Duodenal mucosa (tissue), 2 donors: Measurements from ENCODE around the gene UQCRHL.
A peak's percentile ranks its signal among the peaks of the same experiment; 100 is the strongest.

Source experiments
- H3K27ac ChIP-seq: one replicate; pipeline ENCODE4 v1.7.0; 2013; ENCODE audit warnings: low read depth, low read length
- H3K27me3 ChIP-seq, 2 donors: one replicate each; pipeline ENCODE4 v1.7.0; 2013; ENCODE audit warnings: low read length in 2 of 2, control low read depth in 1 of 2; ENCODE audit not compliant: insufficient read depth in 2 of 2, control insufficient read depth in 1 of 2
- H3K36me3 ChIP-seq, 2 donors: one replicate each; pipeline ENCODE4 v1.7.0; 2013; ENCODE audit warnings: low read length in 2 of 2, control low read depth in 1 of 2; ENCODE audit not compliant: insufficient read depth in 2 of 2, control insufficient read depth in 1 of 2
- H3K4me1 ChIP-seq, 2 donors: one replicate each; pipeline ENCODE4 v1.7.0; 2013; ENCODE audit warnings: low read length in 2 of 2, control low read depth in 1 of 2; ENCODE audit not compliant: insufficient read depth in 2 of 2, control insufficient read depth in 1 of 2
- H3K4me3 ChIP-seq, 2 donors: one replicate each; pipeline ENCODE4 v1.7.0; 2013; ENCODE audit warnings: low read length in 2 of 2, low read depth in 1 of 2
- H3K9ac ChIP-seq, 2 donors: one replicate each; pipeline ENCODE4 v1.7.0; 2013; ENCODE audit warnings: low read length in 2 of 2, low read depth in 1 of 2
- H3K9me3 ChIP-seq, 2 donors: one replicate each; pipeline ENCODE4 v1.7.0; 2013; ENCODE audit warnings: low read length in 2 of 2, control low read depth in 1 of 2; ENCODE audit not compliant: control insufficient read depth in 1 of 2

Gene UQCRHL

DNA sequence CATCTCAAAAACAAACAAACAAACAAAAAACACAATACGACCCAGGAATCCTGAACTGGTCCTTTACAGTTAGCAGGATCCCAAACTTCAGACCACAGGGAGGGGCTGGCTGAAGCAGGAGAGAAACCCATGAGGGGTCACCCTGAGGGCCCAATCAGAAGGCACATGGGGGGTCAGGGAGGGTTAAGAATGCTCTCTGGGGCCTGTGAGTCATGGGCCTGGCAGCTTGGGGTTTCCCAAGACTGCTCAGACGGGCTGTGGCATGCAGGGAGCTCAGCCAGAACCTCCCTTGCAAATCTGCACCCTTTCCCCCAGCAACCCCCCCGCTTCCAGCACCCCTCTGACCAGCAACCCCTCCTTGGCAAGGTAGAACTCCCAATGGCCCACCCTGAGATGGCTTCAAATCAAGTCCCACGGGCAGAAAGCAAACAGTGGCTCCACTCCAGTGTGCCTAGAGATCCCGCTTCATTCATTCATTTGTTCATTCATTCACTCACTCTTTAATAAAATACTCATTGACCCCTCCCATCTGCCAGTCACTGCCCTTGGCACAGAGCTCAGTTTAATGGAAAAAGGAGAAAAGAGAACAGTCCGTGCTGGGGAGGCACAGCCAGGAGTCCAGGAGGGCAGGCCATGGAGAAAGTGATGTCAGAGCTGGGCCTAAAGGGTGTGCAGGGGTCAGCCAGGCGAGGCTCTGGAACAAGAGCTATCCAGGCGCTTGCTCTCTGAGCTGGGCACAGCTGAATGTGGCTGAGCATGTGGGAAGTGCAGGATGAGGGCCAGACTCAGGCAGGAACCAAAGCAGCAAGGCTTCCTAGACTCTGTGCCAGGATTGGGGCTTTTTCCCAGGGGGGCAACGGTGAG is 8.2 kb downstream of the UQCRHL start:
- H3K9me3 ChIP-seq = no peaks in the 10 kb centered on the region
- peak overlapping the region; percentile 23 to 40 for H3K4me3 ChIP-seq
- peak overlapping the region; percentile 38 to 53 for H3K9ac ChIP-seq
- H3K27me3 ChIP-seq = no peaks in the 10 kb centered on the region
- H3K27ac ChIP-seq = peak overlapping the region; percentile 77
- H3K4me1 ChIP-seq = peaks cover 40 to 44% of the 10 kb centered on the region in 2 donors
- H3K36me3 ChIP-seq = no peaks in the 10 kb centered on the region

GRCh38 chr1:15797614-15798390 is 9.6 kb downstream of the UQCRHL start:
- H3K9me3 ChIP-seq = no peaks in the 10 kb centered on the region
- no peaks in the 10 kb centered on the region for H3K27me3 ChIP-seq
- peaks cover 48 to 55% of the 10 kb centered on the region in 2 donors for H3K4me1 ChIP-seq
- H3K4me3 ChIP-seq = no peak overlapping the region
- no peaks in the 10 kb centered on the region for H3K36me3 ChIP-seq
- no peak overlapping the region for H3K9ac ChIP-seq
- no peak overlapping the region for H3K27ac ChIP-seq

DNA sequence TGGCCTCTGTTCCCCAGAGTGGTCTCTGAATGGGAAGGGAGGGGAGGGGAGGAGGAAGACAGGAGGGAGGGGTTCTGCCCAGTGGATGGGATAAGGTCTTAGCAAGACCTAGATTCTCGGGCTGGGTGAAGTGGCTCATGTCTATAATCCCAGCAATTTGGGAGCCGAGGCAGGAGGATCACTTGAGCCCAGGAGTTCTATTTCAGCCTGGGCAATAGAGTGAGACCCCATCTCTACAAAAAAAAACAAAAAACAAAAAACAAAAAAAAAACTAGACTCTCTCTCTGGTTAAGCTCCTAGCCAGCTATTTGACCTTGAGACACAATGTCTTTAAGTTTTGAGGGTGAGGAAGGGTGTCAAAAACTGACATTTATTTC is 11.4 kb downstream of the UQCRHL start:
- peak overlapping the region; percentile 54 for H3K27ac ChIP-seq
- H3K4me1 ChIP-seq = peaks cover 55 to 62% of the 10 kb centered on the region in 2 donors
- no peaks in the 10 kb centered on the region for H3K36me3 ChIP-seq
- H3K4me3 ChIP-seq = no peak overlapping the region
- H3K9me3 ChIP-seq = no peaks in the 10 kb centered on the region
- H3K9ac ChIP-seq = peak overlapping the region in 1 of 2 donors; percentile 6
- no peaks in the 10 kb centered on the region for H3K27me3 ChIP-seq

- peaks cover 4 to 18% of the 10 kb centered on the region in 2 donors for H3K36me3 ChIP-seq
- no peaks in the 10 kb centered on the region for H3K27me3 ChIP-seq
- H3K4me3 ChIP-seq = no peak overlapping the region
- no peak overlapping the region for H3K27ac ChIP-seq
- peaks cover 15 to 19% of the 10 kb centered on the region in 2 donors for H3K4me1 ChIP-seq
- no peaks in the 10 kb centered on the region for H3K9me3 ChIP-seq
- H3K9ac ChIP-seq = no peak overlapping the region
Observed at GRCh38 chr1:15788624-15789301, 18.7 kb downstream of the UQCRHL start.

DNA sequence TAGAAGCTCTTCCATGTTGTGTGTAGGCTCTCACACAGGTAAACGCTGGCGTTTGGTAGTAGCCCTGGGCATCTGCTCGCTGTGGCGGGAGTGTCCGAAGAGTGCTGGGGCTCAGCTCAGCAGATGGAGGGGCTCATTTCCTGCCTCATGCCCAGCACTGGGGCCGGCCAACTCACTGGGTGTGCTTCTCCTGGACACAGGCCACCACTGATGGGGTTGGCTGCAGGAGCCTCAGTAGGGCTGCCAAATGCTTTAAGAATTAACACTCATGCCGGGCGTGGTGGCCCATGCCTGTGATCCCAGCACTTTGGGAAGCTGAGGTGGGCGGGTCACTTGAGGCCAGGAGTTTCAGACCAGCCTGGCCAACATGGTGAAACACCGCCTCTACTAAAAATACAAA is 20.9 kb downstream of the UQCRHL start:
- H3K36me3 ChIP-seq = peaks cover 4 to 29% of the 10 kb centered on the region in 2 donors
- no peaks in the 10 kb centered on the region for H3K27me3 ChIP-seq
- no peak overlapping the region for H3K4me3 ChIP-seq
- peaks cover 3 to 5% of the 10 kb centered on the region in 2 donors for H3K4me1 ChIP-seq
- H3K27ac ChIP-seq = no peak overlapping the region
- H3K9me3 ChIP-seq = no peaks in the 10 kb centered on the region
- H3K9ac ChIP-seq = no peak overlapping the region

GRCh38 chr1:15785683-15786082 is 21.8 kb downstream of the UQCRHL start:
- H3K27me3 ChIP-seq = no peaks in the 10 kb centered on the region
- H3K9ac ChIP-seq = no peak overlapping the region
- peaks cover 3 to 5% of the 10 kb centered on the region in 2 donors for H3K4me1 ChIP-seq
- no peak overlapping the region for H3K27ac ChIP-seq
- peaks cover 4 to 29% of the 10 kb centered on the region in 2 donors for H3K36me3 ChIP-seq
- no peak overlapping the region for H3K4me3 ChIP-seq
- H3K9me3 ChIP-seq = no peaks in the 10 kb centered on the region

- Histone ChIP-seq H3K27ac (no peak overlapping the region), H3K4me3 (no peak overlapping the region), H3K9ac (no peak overlapping the region), H3K9me3 (no peaks in the 10 kb centered on the region), H3K27me3 (no peaks in the 10 kb centered on the region), H3K36me3 (peaks cover 25 to 53% of the 10 kb centered on the region in 2 donors), H3K4me1 (peaks cover 3 to 23% of the 10 kb centered on the region in 2 donors)
Observed at GRCh38 chr1:15777909-15778707, 29.3 kb downstream of the UQCRHL start.

DNA sequence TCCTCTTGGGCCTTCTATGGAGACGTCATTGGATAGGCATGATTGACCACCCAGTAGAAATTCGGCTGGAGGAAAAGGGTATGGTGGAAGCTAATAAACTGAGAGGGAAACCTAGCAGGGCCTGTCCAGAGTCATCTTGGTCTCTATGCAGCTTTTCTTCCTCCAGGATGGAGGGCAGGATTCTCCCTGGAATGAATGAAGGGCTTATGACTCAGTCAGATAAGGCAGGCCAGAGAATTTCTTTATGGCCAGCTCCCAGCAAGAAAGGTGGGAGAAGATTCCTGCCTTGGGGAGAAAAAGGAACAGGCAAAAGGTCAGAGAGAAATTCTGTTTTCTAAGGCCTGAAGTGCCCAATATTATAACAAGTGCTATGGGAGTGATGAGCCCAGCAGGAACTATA is 31.7 kb downstream of the UQCRHL start:
- Histone ChIP-seq H3K9me3 (no peaks in the 10 kb centered on the region), H3K27me3 (no peaks in the 10 kb centered on the region), H3K9ac (no peak overlapping the region), H3K4me1 (peaks cover 3 to 23% of the 10 kb centered on the region in 2 donors), H3K4me3 (no peak overlapping the region), H3K36me3 (peaks cover 36 to 56% of the 10 kb centered on the region in 2 donors), H3K27ac (no peak overlapping the region)

GRCh38 chr1:15771836-15772515 is 35.5 kb downstream of the UQCRHL start:
- no peak overlapping the region for H3K9ac ChIP-seq
- peaks cover 48 to 64% of the 10 kb centered on the region in 2 donors for H3K36me3 ChIP-seq

More at GRCh38 chr1:15771836-15772515, 35.5 kb downstream of the UQCRHL start:
- H3K27me3 ChIP-seq = no peaks in the 10 kb centered on the region
- H3K4me1 ChIP-seq = peaks cover 0 to 6% of the 10 kb centered on the region in 2 donors
- H3K9me3 ChIP-seq = no peaks in the 10 kb centered on the region
- no peak overlapping the region for H3K27ac ChIP-seq
- H3K4me3 ChIP-seq = no peak overlapping the region
